HG02642 (cell line): Measurements from ENCODE around the gene SPTBN4.
"Not testable (repeated sequence)": the region's sequence is repeated elsewhere in the genome, so short reads cannot be mapped to it uniquely, and the experiment has no call there.

Source experiments
- ATAC-seq: cut with Tn5 transposase; IDR thresholded peaks from one replicate; pipeline ENCODE4 v1.9.1; 2021; ENCODE audit warnings: mild to moderate bottlenecking; ENCODE audit not compliant: unreplicated experiment, poor library complexity

SPTBN4 gene

DNA sequence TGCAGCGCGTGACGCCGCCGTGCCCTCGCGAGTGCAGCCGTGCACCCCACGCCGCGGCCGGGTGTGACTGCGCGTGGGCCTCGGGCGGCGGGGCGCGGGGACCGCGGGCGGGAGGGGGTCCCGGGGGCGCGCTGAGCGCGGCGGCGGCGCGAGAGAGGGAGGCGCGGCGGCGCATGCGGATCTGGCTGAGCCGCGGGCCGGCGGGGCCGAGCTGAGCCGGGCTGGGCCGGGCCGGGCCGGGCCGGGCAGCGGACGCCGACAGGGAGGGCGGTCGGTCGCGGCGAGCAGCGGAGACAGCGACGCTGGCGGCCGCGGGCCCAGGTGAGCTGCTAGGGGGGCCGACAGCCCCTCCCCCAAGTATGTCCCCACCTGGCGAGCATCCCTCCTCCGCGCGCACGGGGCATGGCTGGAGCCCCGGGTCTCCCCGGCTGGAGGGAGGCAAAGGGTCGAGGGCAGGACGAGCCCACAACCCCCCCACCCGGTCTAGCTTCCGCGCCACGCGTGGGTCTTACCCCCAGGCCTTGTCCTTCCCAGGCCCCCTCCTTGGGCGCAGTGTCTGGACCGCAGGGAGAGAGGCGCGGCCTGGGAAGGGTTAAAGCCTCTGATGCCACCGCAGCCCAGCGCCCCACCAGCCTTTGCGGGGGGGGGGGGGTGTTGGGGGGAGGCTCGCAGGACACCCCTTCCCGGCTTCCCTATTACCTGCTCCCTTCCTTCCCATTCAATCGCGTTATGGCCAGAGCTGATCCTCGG lies at the start of gene SPTBN4:
TSS of gene SPTBN4 (plus strand) at position 17 of the 750 bp plus-strand sequence. CDS start 5,621 bp downstream, outside the sequence.
- ATAC-seq: no peak

- no peak for ATAC-seq
Observed at GRCh38 chr19:40417643-40417981, 49.2 kb upstream of the SPTBN4 start.

DNA sequence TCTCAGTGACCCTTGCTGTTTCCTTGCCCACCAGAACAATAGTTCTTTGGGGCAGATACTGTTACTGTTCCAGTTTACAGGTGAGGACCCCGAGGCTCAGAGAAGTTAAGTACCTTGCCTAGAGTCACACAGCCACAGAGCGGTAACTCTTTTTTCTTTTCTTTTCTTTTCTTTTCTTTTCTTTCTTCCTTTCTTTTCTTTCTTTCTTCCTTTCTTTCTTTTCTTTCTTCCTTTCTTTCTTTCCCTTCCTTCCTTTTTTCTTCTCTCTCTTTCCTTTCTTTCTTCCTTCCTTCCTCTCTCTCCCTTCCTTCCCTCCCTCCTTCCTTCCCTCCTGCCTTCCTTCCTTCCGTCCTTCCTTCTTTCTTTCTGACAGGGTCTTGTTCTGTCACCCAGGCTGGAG lies 48.8 kb upstream of the SPTBN4 start:
- no peak for ATAC-seq

GRCh38 chr19:40419066-40419612 lies 47.7 kb upstream of the SPTBN4 start:
- no peak for ATAC-seq

DNA sequence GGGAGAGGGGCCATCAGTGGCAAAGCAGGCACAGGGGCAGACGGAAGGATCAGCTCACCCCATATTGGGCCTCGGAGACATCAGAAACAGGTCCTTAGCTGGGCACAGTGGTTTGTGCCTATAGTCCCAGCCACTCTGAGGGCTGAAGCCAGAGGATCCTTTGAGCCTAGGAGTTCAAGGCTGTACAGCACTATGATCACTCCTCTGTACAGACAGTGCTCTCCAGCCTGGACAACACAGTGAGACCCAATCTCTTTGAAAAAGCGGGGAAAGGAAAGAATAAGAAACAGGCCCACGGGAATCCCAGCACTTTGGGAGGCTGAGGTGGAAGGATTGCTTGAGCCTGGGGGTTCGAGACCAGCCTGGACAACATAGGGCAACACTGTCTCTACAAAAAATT lies 47.0 kb upstream of the SPTBN4 start:
- ATAC-seq: no peak

DNA sequence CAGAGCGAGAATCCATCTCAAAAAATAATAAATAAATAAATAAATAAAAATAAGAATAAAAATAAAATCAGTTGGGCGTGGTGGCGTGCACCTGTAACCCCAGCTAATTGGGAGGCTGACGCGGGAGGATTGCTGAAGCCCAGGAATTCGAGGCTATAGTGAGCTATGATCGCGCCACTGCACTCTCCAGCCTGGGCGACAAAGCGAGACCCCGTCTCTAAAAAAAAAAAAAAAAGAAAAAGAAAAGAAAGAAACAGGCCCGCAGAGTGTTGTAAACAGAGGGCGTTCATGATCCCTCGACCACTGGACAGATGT lies 46.4 kb upstream of the SPTBN4 start:
- ATAC-seq: no peak

- ATAC-seq: peak; percentile 43
Observed at GRCh38 chr19:40420766-40421765, 45.7 kb upstream of the SPTBN4 start.

DNA sequence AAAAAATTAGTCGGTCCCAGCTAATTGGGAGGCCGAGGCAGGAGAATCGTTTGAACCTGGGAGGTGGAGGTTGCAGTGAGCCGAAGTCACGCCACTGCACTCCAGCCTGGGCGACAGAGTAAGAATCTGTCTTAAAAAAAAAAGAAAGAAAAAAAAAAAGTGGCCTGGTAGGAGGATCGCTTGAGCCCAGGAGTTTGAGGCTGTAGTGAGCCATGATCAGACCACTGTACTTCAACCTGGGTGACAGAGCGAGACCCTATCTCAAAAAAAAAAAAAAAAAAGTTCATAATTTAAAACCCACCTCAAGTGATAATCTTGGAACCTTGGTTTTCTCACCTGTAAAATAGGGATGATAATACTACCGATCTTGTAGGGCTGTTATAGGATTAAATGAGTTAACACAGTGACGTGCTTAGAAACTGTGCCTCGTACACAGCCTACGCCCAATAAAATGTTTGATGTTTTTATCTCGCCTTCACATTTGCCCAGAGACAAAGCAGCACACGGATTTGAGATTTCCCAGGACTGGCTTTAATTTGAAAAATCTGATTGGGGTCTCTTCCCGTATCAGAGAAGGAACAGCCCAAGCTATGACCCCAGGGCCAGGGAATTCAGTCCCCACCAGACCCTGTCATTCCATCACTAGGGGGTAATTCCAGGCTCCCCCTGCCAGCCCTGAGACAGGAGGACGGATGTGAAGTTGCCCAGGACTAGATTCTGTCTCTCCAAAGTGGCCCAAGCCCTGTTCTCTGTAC lies 44.6 kb upstream of the SPTBN4 start:
- ATAC-seq: no peak

- no peak for ATAC-seq
Observed at GRCh38 chr19:40422748-40423566, 43.8 kb upstream of the SPTBN4 start.

GRCh38 chr19:40423938-40424337 lies 42.9 kb upstream of the SPTBN4 start:
- no peak for ATAC-seq

DNA sequence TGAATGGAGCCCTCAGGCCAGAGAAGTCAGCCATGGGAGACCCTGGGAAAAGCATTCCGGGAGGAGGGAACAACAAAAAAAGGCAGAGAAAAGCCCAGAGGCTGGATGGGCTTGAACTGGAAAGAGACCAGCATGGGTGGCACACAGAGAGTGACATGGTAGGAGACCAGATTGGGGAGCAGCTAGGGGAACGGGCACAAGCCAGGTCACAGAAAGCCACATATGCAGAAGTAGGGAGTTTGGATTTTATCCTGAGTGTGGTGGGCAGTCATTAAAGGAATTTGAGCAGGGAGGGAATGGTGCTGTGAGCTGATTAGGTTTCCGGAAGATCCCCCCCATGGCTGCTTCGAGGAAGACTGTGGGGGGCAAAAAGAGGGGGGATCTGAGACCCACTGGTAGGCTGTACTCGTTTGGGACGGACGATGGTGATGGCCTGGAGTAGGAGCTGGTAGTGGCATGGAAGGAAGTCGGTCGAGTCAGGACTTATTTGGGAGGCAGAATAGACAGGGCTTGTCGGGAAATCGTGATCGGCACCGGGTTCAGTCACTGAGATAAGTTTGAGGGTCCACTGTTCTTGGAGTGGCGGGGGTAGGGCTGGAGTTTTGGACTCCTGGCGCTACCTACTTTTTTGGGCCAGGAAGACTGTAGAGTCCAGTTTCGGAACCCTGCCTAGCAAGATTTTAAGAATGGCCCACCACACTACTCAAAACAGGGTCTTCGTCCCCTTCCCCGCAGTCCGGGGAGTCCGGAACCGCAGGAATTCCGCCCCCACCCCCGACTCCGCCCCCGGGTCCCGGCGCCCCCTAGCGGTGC lies 42.0 kb upstream of the SPTBN4 start:
- ATAC-seq: no peak

DNA sequence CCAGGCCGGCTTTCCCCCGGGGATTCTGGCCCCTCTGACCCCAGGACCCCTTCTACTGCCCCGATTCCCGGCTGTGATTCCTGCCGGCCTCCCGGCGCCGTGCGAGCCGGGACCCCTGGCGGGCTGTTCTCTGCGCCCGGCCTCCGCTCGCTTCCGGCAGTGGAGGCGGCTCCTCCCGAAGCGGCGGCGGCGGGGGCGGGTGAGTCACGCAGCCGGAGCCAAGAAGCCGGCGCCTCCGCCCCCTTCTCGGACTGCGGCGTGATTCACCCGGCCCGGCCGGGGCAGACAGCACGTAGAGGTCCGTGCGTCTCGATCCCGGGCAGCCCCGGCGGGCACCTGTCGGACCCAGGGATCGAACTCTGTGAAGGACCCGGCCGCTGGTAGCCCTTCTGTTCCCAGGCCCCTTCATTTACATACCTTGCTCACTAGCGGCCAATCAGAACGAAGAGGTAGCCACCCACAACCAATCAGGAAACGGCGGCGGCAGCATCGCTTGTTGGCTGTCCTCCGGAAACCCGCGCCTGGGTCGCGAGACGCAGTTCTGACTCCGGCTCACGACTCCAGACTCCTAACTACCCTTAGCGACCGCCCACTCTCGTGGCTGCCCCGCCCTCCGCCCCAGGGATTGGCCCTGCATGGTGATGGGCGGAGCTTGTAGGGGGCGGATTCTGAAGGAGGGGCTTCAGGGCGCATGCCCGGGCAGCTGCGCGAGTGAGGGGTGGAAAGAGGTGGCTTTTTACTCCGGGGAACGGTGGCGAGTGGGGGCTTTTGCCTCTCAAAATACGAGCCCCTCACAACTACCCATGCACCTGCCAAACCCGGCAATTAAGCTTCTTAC lies 41.1 kb upstream of the SPTBN4 start, which contains the start of gene SERTAD1:
TSS of gene SERTAD1 (minus strand) at position 543 of the 838 bp plus-strand sequence. CDS start 2,446 bp downstream, outside the sequence.
- ATAC-seq: peak; percentile 90

- not testable (repeated sequence) for ATAC-seq
Observed at GRCh38 chr19:40428197-40428596, 38.6 kb upstream of the SPTBN4 start.

GRCh38 chr19:40430242-40430641 lies 36.6 kb upstream of the SPTBN4 start:
- not testable (repeated sequence) for ATAC-seq

DNA sequence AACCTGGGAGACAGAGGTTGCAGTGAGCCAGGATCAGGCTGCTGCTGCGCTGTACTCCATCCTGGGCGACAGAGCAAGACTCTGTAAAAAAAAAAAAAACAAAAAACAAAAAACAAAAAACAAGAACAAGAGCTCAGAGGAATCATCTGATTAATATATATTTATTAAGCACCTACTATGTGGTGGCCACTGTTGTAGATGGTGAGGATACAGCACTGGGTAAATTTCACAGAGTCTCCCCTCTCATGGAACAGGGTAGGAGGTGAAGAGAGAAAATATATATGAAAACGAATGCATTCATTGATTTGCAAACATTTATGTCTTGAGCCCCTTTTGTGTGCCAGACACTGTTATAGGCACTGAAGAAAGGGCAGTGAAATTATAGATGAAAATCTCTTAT lies 35.1 kb upstream of the SPTBN4 start:
- no peak for ATAC-seq

DNA sequence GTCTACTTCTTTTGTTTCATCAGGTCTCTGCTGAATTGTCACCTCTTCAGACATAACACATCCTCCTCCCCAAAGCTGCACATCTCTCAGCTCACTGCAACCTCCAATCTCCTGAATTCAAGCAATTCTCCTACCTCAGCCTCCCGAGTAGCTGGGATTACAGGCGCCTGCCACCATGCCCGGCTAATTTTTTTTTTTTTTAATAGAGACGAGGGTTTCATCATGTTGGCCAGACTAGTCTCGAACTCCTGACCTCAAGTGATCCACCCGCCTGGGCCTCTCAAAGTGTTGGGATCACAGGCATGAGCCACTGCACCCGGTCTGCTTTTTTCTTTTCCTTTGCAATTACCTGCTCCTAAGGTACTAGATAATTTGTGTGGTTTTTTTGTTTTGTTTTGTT lies 34.0 kb upstream of the SPTBN4 start:
- ATAC-seq: not testable (repeated sequence)

DNA sequence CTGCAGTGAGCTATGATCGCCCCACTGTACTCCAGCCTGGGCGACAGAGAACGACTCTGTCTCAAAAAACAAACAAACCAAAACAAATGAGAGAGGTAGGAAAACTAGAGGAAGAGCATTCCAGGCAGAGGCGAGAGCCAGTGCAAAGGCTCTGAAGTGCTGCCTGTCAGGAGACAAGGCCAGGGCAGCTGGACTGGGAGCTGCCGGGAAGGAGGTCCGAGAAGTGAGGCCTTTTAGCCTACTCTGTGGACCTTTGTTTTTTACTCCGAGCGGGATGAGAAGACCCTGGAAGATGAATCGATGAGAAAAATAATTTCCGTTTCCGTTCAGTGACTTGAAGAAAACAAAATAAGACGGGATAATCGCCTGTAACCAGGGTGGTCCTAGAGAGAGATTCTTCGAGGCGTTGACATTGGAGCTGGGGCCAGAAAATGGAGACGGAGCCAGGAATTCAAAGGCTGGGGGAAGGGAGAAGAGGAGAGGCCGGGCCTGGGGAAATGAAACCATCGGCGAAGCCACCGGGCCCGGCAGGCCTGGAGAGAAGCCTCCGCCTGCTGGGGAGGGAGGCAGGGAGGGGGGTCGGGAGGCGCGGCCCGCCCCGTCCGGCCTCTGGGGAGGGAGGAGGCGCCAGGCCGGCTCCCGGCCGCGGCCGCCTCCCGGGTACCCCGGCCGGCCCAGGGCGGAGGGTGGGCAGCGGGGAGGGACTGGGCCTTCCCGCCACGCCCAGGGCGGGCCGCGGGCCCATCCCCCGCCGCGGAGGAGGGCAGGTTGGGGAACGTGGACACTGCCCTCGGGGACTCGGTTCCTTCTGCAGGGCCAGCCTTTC lies 33.2 kb upstream of the SPTBN4 start:
- ATAC-seq: peak; percentile 62
